K562 (cell line): Measurements from ENCODE around the gene TMA7B. TPM values are rescaled to one million over a fixed set of nuclear protein-coding genes. Genes with fewer than 3 reads are reported as not detected.

Experiments used
- CHD2 ChIP-seq: IDR thresholded peaks from 2 replicates; pipeline ENCODE4 v1.6.1; 2011; ENCODE audit warnings: low read depth, low read length
- CHD4 ChIP-seq: fragments of 200-600 bp; sonication (generic); IDR thresholded peaks from 3 replicates; pipeline ENCODE4 v1.6.1; 2012; ENCODE audit warnings: low read depth, mild to moderate bottlenecking, mixed read lengths, low read length, inconsistent platforms; ENCODE audit not compliant: insufficient read depth, insufficient replicate concordance, poor library complexity, severe bottlenecking
- CHD7 ChIP-seq: fragments of 200-600 bp; sonication (generic); IDR thresholded peaks from one replicate; pipeline ENCODE4 v1.6.1; 2012; ENCODE audit warnings: mild to moderate bottlenecking, low read depth, low read length, inconsistent platforms
- CXXC5 ChIP-seq: fragments of 250-450 bp; sonication (Bioruptor Pico); IDR thresholded peaks from 2 replicates; pipeline ENCODE4 v1.8.0; 2022; ENCODE audit warnings: inconsistent platforms, mild to moderate bottlenecking, moderate library complexity
- KDM5B ChIP-seq: fragments of 200-600 bp; sonication (generic); IDR thresholded peaks from 2 replicates; pipeline ENCODE4 v1.6.1; 2012; ENCODE audit warnings: low read depth, mild to moderate bottlenecking, moderate library complexity, low read length, control low read depth, inconsistent platforms; ENCODE audit not compliant: insufficient replicate concordance
- NCOA1 ChIP-seq: fragments of 450-650 bp; IDR thresholded peaks from 2 replicates; pipeline ENCODE4 v1.6.1; 2016; ENCODE audit warnings: low read depth
- NEUROD1 ChIP-seq: fragments of 150-350 bp; IDR thresholded peaks from 2 replicates; pipeline ENCODE4 v1.6.1; 2014; ENCODE audit warnings: borderline replicate concordance, low read length, low read depth; ENCODE audit not compliant: partially characterized antibody
- PHF20 ChIP-seq: fragments of 450-650 bp; IDR thresholded peaks from 2 replicates; pipeline ENCODE4 v1.6.1; 2018; ENCODE audit not compliant: partially characterized antibody
- PTTG1 ChIP-seq: fragments of 450-650 bp; IDR thresholded peaks from 2 replicates; pipeline ENCODE4 v1.6.1; 2016; ENCODE audit warnings: low read depth, mild to moderate bottlenecking, missing genetic modification characterization, missing compliant biosample characterization
- SMAD4 ChIP-seq: fragments of 250-450 bp; sonication (Bioruptor Pico); conservative IDR thresholded peaks from 2 replicates; pipeline ENCODE4 v1.8.0; 2021; ENCODE audit warnings: inconsistent platforms, mild to moderate bottlenecking, moderate library complexity
- TEAD2 ChIP-seq: fragments of 450-650 bp; IDR thresholded peaks from 2 replicates; pipeline ENCODE4 v1.6.1; 2016; ENCODE audit warnings: missing genetic modification characterization, control low read depth, missing compliant biosample characterization
- ZNF224 ChIP-seq: sonication (generic); formaldehyde crosslinking; IDR thresholded peaks from 2 replicates; pipeline ENCODE4 v1.8.0; 2022; ENCODE audit warnings: mild to moderate bottlenecking, missing genetic modification reagents
- ZZZ3 ChIP-seq: fragments of 450-650 bp; IDR thresholded peaks from 2 replicates; pipeline ENCODE4 v1.6.1; 2016; ENCODE audit warnings: antibody characterized with exemption, mild to moderate bottlenecking, moderate library complexity
- polyA plus RNA-seq, 8 experiments: library from polyadenylated mRNA; depleted of rRNA in 4 of 8; stranded (reverse) in 5 of 8; unstranded in 3 of 8; fragments of >200 nt; fragmentation: Nextera tagmentation in 2 of 8; fragmentation: Illumina TruSeq in 1 of 8; extraction: Ambion mirVana in 2 of 8; extraction: Trizol in 1 of 8; gene quantifications; 2 replicates each; pipeline versions ENCODE4 v1.2.1 to v1.2.3, GENCODE V29; 2011 to 2014; ENCODE audit warnings: inconsistent platforms in 1 of 8, missing spikeins in 1 of 8
- total RNA-seq, 7 experiments: library from RNA; depleted of rRNA in 6 of 7; stranded (reverse); fragments of >200 nt in 6 of 7; fragmentation: Illumina TruSeq in 2 of 7; extraction: Trizol in 2 of 7; gene quantifications; 2 replicates each; pipeline versions ENCODE4 v1.2.1 to v1.2.3, GENCODE V29; 2011 to 2021; ENCODE audit warnings: low replicate concordance in 1 of 7

Gene TMA7B
- total and polyA plus RNA-seq, 9 of the 15 experiments (the other 6 are each of a cell fraction or from before 2014, with no cell fraction given): 5.6 to 14.2 (median 11.8) TPM

- no peak for TF ChIP-seq PTTG1 (tag)
- TF ChIP-seq ZZZ3: no peak
- no peak for TF ChIP-seq TEAD2 (tag)
- no peak for TF ChIP-seq ZNF224
- TF ChIP-seq CHD4: no peak
- TF ChIP-seq CXXC5 (CRISPR knock-in tag): peak; percentile 52; the same call in 1 of the 2 replicates
- no peak for TF ChIP-seq CHD7
- TF ChIP-seq CHD2: no peak
- TF ChIP-seq NCOA1: no peak
- no peak for TF ChIP-seq KDM5B
- TF ChIP-seq NEUROD1: no peak
- peak; percentile 47; the same call in 1 of the 2 replicates for TF ChIP-seq SMAD4
- TF ChIP-seq PHF20: no peak
These were observed 5.6 kb downstream of the TMA7B start (continued) for GRCh38 chr22:39965748-39966147.
